HepG2 (cell line): ENCODE measurements around the gene LAMA5.

Experiments used
- BRCA1 ChIP-seq: sonication (generic); formaldehyde crosslinking; IDR thresholded peaks from 2 replicates; pipeline ENCODE4 v1.4.0; 2020; ENCODE audit warnings: missing genetic modification reagents
- CEBPG ChIP-seq: IDR thresholded peaks from 2 replicates; pipeline ENCODE4 v1.6.1; 2016
- EZH2 ChIP-seq: conservative IDR thresholded peaks from 2 replicates; pipeline ENCODE4 v1.6.1; 2012; ENCODE audit warnings: mild to moderate bottlenecking, low read depth, low read length, moderate library complexity

DNA sequence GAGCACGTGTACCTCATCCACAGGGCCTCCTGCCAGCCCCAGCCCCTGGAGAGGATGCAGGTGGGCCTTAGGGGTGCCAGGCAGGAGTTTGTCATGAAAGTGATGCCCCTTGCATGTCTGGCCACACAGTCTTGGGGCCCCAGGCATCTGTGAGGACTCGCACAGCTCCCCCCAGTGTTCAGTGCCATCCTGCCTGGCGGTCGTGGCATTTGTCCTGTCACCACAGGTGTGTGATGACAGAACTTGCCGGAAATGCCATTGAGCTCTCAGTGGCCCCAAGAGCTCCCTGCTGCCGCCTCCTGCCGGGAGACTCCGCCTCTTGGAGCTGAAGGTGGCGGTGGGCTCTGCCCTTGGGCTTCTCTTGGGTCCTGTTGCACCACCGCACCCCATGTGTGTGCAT lies 94.9 kb downstream of the LAMA5 start:
- no peak for TF ChIP-seq BRCA1 (CRISPR knock-in tag)
- TF ChIP-seq CEBPG (CRISPR knock-in tag): no peak
- no peak for TF ChIP-seq EZH2
